Mammary epithelial cell (primary cell): ENCODE results near the gene DND1.

ENCODE experiments used
- CTCF ChIP-seq, 2 donors: IDR thresholded peaks in 1 of 2; conservative IDR thresholded peaks in 1 of 2; 2 replicates each; pipeline ENCODE4 v1.5.1; 2011 to 2012; ENCODE audit warnings: inconsistent platforms in 2 of 2, low read length in 2 of 2, mild to moderate bottlenecking in 2 of 2, control low read depth in 1 of 2, low read depth in 1 of 2; ENCODE audit not compliant: insufficient read depth in 1 of 2; ENCODE audit errors: extremely low read depth in 1 of 2
- EZH2 ChIP-seq: IDR thresholded peaks from 2 replicates; pipeline ENCODE4 v1.6.1; 2012; ENCODE audit warnings: low read length, inconsistent platforms, borderline replicate concordance

DNA sequence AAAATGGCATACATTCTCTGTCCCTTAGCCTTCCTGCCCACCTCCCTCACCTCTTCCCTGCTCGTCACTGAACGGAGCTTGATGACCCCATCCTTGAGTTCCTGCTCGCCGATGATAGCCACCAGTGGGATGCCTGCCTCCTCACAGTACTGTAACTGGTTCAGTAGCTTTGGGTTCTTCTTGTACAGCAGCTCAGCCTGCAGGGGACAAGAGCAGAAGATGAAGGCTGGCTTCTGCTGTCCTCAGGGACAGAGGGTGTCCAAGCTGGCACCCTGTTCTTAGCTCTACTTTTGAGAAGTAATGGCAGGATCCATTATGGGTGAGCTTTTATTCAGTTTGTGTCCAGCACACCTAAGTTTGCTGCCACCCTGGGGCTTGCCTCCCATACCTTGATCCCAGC is 1.3 kb upstream of the DND1 start:
- TF ChIP-seq CTCF (conservative IDR thresholded peaks at IDR 0.05 in 1 of 2, IDR thresholded peaks at IDR 0.05 in 1 of 2; ENCODE audit: extremely low read depth in 1 of 2, insufficient read depth in 1 of 2, low read depth in 1 of 2, low read length in 2 of 2) (no peak), EZH2 (no peak)
